ENCODE measurements around the gene TUBB2B.
"Not testable (repeated sequence)": the region's sequence is repeated elsewhere in the genome, so short reads cannot be mapped to it uniquely, and the experiment has no call there.

Gene TUBB2B

DNA sequence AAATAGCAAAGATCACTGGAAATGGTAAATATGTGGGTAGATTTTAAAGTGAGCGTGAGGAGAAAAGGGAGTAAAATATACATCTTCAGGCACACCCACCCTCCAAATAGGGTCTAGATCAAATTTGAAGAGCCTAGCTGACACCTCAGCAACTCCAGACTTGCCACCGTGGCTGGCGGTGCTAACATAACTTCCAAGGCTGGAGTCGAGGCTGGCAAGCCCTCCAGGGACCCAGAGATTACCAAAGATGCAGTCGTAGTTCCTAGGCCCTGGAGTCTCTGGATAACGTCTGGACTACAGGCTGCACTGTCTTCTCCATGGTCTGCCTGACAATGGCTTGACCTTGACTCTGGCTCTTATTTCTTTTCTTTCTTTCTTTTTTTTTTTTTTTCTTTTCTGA is 22.5 kb downstream of the TUBB2B start:
- no peak overlapping the region for H3K4me3 ChIP-seq (replicated peaks; ENCODE audit: low read depth, low read length)
- TF ChIP-seq, protein P1, sequence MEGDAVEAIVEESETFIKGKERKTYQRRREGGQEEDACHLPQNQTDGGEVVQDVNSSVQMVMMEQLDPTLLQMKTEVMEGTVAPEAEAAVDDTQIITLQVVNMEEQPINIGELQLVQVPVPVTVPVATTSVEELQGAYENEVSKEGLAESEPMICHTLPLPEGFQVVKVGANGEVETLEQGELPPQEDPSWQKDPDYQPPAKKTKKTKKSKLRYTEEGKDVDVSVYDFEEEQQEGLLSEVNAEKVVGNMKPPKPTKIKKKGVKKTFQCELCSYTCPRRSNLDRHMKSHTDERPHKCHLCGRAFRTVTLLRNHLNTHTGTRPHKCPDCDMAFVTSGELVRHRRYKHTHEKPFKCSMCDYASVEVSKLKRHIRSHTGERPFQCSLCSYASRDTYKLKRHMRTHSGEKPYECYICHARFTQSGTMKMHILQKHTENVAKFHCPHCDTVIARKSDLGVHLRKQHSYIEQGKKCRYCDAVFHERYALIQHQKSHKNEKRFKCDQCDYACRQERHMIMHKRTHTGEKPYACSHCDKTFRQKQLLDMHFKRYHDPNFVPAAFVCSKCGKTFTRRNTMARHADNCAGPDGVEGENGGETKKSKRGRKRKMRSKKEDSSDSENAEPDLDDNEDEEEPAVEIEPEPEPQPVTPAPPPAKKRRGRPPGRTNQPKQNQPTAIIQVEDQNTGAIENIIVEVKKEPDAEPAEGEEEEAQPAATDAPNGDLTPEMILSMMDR (IDR thresholded peaks at IDR 0.05; ENCODE audit: low read depth, low read length, missing control alignments), result no peak
- DNase-seq (ENCODE audit: extremely low read depth, low read depth), result no peak

DNA sequence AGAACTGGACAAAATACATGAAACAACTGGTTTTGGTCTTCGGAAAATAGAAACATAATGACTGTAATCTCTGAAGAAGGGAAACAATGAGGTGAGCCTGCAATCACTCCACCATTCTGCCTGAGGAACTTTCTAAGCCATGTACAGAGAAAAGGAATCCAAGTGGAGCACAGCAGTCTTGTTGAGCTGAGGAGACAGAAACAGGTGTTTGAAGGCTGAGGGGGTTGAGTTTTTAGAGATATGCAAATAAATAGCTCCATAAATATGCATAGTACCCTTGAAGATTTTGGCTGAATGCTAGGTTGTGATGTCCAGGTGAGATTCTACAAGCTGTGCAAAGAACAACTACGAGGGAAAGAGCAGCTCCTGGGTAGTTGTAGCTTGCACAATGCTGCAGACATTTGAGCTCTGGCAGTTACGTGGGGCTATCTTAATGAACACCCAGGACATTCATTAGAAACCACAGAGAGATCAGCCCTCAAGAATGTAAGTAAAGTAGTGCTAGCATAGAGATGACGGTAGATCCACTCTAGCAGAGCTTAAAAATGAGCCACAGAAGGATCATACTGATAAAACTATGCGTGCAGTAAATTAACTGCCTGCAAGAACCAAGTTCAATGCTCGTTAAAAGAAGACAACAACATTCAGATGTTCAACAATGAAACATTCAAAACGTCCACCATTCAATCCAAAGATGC is 24.3 kb downstream of the TUBB2B start:
- TF ChIP-seq, protein P1 (IDR thresholded peaks at IDR 0.05; ENCODE audit: low read depth, low read length, missing control alignments), result no peak
- no peak overlapping the region for H3K4me3 ChIP-seq (replicated peaks; ENCODE audit: low read depth, low read length)
- no peak for DNase-seq (ENCODE audit: extremely low read depth, low read depth)

DNA sequence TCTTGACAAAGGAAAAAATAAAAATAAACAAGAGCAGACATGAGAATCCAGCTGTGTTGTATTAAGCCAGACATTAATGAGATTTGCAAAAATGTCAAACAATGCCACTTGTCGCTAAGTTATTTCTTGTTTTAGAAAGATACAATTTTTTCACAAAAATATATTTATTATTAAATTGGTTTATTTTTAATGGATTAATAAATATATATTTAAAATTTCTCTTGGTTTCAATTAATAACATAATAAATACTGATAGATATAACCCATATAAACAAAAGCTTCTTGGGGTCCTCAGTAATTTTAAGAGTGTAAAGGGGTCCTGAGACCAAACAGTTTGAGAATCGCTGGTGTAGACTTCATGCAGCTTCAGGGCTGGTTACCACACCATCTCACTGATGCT is 26.1 kb downstream of the TUBB2B start:
- TF ChIP-seq, protein P1 (IDR thresholded peaks at IDR 0.05; ENCODE audit: low read depth, low read length, missing control alignments), result no peak
- H3K4me3 ChIP-seq (replicated peaks; ENCODE audit: low read depth, low read length), result no peak overlapping the region
- no peak for DNase-seq (ENCODE audit: extremely low read depth, low read depth)

DNA sequence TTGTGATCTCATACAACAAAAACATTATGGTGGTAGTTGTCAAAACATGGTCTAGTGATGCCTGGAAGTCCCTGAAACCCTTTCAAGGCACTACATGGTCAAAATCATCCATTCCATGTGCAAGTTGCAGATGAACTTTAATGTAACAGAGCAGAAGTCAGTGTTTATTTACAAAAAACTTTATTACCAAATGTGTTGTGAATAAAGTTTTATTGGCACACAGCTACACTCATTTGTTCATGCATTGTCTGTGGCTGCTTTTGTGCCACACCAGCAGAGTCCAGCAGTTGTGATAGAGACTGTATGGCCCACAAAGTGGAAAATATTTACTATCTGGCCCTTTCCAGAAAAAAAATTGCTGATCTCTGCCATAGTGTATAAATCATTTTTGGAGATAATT is 26.8 kb downstream of the TUBB2B start:
- TF ChIP-seq, protein P1 (IDR thresholded peaks at IDR 0.05; ENCODE audit: low read depth, low read length, missing control alignments), result no peak

DNA sequence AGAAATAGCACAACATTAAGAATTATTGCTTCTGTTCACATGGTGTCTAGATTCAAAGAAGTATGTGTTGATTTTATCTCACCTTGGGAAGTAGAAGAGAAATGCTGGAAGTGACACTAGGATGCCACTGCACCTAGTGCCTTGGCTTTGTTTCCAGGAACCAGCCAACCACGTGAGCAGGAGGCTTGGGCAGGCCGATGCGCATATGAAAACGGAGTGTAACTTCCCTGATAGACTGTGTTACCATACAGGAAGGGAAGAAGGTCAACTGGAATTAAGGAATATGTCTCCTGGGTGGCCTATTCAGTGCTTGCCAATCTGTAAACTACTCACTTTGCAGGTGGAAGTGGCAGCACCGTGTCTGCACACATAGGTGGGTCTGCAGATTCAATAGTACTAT is 28.1 kb downstream of the TUBB2B start:
- H3K4me3 ChIP-seq (replicated peaks; ENCODE audit: low read depth, low read length), result no peak overlapping the region
- DNase-seq (ENCODE audit: extremely low read depth, low read depth), result no peak
- TF ChIP-seq, protein P1 (IDR thresholded peaks at IDR 0.05; ENCODE audit: low read depth, low read length, missing control alignments), result no peak

More for the DNA sequence above, 26.8 kb downstream of the TUBB2B start:
- no peak for DNase-seq (ENCODE audit: extremely low read depth, low read depth)
- H3K4me3 ChIP-seq (replicated peaks; ENCODE audit: low read depth, low read length), result no peak overlapping the region

DNA sequence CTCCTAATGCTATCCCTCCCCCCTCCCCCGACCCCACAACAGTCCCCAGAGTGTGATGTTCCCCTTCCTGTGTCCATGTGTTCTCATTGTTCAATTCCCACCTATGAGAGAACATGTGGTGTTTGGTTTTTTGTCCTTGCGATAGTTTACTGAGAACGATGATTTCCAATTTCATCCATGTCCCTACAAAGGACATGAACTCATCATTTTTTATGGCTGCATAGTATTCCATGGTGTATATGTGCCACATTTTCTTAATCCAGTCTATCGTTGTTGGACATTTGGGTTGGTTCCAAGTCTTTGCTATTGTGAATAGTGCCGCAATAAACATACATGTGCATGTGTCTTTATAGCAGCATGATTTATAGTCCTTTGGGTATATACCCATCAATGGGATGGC is 29.7 kb downstream of the TUBB2B start:
- DNase-seq (ENCODE audit: extremely low read depth, low read depth); H3K4me3 ChIP-seq (replicated peaks; ENCODE audit: low read depth, low read length): not testable (repeated sequence)

DNA sequence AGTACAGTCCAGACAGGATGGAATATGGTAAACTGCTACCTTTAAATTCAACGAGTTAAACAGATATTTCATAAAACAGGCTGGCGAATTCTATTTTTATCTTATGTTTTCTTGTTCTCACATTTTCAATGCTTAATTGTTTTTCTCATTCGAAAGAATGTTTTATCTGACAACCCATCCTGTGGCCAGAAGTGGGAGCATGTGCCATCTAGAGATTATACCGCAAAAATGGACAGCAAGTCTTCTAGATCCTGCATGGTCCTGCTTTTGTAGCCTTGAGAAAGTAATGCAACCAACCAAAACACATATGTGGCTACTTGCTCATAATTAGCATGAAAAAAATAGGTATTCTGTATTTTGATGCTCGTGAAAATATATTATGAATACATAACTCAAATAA is 30.7 kb downstream of the TUBB2B start:
- no peak for DNase-seq (ENCODE audit: extremely low read depth, low read depth)
- TF ChIP-seq, protein P1 (IDR thresholded peaks at IDR 0.05; ENCODE audit: low read depth, low read length, missing control alignments), result no peak
- H3K4me3 ChIP-seq (replicated peaks; ENCODE audit: low read depth, low read length), result no peak overlapping the region
